ENCODE data around the gene FAM200C.
"Not testable (repeated sequence)": the region's sequence is repeated elsewhere in the genome, so short reads cannot be mapped to it uniquely, and the experiment has no call there.

Gene FAM200C

DNA sequence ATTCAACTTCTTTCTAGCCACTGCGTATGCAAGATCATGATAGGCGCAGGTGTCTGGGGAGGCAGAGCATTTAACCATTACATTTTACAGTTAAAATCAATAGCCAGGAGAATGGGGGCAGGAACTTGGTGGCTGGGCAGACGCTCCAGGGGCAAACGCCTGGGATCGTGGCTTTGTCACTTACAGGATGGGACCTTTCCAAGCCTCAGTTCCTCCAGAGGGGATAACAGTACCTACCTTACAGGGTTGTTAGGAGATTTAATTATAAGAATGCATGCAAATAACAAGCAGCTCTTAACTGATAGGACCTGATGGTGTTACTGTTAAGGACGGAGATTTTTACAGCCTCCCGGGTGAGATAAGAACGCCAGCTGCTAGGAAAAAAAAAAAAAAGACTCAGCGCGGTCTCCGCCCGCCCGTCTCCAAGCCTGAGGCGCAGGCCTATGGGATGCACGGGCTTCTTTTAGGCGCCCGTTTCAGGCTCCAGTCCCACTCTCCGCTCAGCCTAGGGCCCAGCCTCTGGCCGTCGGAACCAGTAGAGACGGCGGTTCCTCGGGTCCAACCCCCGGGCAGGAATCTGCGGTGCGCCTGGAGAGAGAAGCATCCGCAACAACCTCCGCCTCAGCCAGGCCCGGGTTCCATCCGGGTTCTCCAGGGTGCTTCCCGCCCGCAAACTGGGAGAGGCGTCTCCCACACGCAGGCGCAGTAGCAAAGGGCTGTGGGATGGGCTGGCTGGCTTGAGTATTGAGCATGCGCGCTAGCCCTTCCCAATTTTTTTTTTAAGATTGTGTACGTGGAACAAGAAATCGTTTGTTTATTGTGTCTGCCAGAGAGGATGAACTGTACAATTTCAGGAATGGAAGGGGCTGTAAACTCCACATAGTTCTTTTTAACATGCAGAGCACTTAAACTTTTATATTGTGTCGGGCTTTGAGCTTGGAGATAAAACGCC, at the start of gene FAM200C:
FAM200C (minus strand) TSS at position 653 of the 952 bp plus-strand sequence. CDS start 4,564 bp downstream, outside the sequence.
- H3K4me1 ChIP-seq (ENCODE audit: insufficient read depth, low read length): peaks cover 12% of the 10 kb centered on the region; the same call in 1 of the 2 replicates
- H3K36me3 ChIP-seq (ENCODE audit: insufficient read depth, low read length): no peaks in the 10 kb centered on the region
- H3K9me3 ChIP-seq (ENCODE audit: control insufficient read depth, insufficient read depth, low read length): no peaks in the 10 kb centered on the region
- peak within 1 kb of the TSS; percentile 92 for H3K9ac ChIP-seq (ENCODE audit: low read depth, low read length)

DNA sequence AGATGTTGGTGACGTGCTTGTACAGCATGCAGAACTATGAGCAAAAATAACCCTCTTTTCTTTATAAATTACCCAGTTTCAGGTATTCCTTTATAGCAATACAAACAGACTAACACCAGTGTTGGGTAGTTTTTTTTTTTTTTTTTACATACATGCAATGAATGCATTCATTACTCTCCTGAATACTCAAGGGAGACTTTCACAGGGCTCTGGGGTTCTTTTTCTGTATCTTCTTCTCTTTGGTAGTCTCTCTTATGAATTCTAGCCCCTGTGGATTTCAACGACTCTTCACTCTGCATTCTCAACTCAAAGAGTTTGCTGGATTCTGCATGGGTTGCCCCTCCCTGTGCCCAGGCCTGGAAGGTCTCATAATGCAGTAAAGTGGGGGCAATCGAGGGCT, 49.6 kb upstream of the FAM200C start:
- Histone ChIP-seq H3K4me1 (ENCODE audit: insufficient read depth, low read length) (no peaks in the 10 kb centered on the region), H3K36me3 (ENCODE audit: insufficient read depth, low read length) (no peaks in the 10 kb centered on the region), H3K9me3 (ENCODE audit: control insufficient read depth, insufficient read depth, low read length) (no peaks in the 10 kb centered on the region; the same call in 1 of the 2 replicates), H3K9ac (ENCODE audit: low read depth, low read length) (no peak overlapping the region)

DNA sequence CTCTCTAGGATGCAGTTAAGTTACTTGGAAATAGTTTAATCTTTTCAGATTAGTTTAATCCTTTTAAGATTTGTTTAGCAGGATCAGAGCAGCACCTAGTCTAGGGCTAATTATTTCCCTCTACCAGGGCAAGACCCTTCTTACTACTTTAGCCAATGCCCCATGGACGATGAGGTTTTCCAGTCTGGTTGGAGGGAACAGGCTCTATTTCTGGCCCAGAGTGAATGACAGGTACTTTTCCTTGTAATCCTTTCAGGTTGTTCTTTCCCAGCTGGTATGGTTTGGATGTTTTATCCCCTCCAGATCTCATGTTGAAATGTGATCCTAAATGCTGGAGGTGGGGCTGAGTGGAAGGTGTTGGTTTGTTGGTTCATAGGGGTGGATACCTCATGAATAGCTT, 49.0 kb upstream of the FAM200C start:
- no peaks in the 10 kb centered on the region; the same call in 1 of the 2 replicates for H3K9me3 ChIP-seq (ENCODE audit: control insufficient read depth, insufficient read depth, low read length)
- H3K9ac ChIP-seq (ENCODE audit: low read depth, low read length): no peak overlapping the region
- H3K36me3 ChIP-seq (ENCODE audit: insufficient read depth, low read length): no peaks in the 10 kb centered on the region
- no peaks in the 10 kb centered on the region for H3K4me1 ChIP-seq (ENCODE audit: insufficient read depth, low read length)

DNA sequence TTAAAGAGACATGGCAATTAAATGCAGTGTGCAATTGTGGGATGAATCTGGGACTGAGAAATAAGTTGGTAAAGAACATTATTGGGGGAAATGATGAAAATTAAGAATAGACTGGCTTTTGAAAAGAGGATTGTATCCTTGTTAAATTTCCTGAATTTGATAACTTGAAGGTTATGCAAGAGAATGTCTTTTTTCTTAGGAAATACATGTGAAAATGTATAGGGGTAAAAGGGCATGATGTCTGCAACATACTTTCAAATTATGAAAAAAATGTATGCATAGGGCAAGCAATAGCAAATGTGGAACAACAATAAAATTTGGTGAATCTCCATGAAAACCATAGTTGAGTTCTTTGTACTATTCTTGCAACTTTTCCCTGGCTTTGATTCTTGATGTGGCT, 45.9 kb upstream of the FAM200C start:
- Histone ChIP-seq H3K9ac (ENCODE audit: low read depth, low read length) (no peak overlapping the region), H3K9me3 (ENCODE audit: control insufficient read depth, insufficient read depth, low read length) (no peaks in the 10 kb centered on the region; the same call in 1 of the 2 replicates), H3K4me1 (ENCODE audit: insufficient read depth, low read length) (0 out of 2 replicates have a peak, but pooled peaks cover 5% of the 10 kb centered on the region), H3K36me3 (ENCODE audit: insufficient read depth, low read length) (no peaks in the 10 kb centered on the region)

DNA sequence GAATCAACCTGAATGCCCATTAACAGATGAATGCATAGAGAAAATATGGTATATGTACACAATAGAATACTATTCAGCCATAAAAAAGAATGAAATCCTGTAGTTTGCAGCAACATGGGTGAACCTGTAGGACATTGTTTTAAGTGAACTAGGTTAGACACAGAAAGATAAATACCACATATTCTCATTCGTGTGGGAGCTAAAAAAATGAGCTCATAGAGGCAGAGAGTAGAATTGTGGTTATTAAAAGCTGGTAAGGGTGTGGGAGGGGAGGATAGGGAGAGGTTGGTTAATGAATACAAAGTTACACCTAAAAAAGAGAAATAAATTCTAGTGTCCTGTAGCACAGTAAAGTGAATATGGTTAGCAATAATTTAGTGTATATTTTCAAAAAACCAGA, 45.3 kb upstream of the FAM200C start:
- Histone ChIP-seq H3K9me3 (ENCODE audit: control insufficient read depth, insufficient read depth, low read length) (no peaks in the 10 kb centered on the region; the same call in 1 of the 2 replicates), H3K9ac (ENCODE audit: low read depth, low read length) (no peak overlapping the region), H3K4me1 (ENCODE audit: insufficient read depth, low read length) (0 out of 2 replicates have a peak, but pooled peaks cover 5% of the 10 kb centered on the region), H3K36me3 (ENCODE audit: insufficient read depth, low read length) (no peaks in the 10 kb centered on the region)

DNA sequence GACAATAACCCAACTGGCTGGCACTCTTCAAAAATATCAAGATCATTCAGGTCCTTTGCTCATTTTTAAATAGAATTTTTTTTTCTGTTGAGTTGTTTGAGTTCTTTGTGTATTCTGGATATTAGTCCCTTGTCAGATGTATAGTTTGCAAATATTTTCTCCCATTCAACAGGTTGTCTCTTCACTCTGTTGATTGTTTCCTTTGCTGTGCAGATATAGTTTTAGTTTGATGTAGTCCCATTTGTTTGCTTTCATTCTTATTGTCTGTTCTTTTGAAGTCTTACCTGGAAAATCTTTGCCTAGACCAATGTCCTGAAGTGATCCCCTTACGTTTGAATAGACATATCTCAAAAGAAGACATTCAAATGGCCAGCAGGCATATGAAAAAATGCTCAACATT, 44.6 kb upstream of the FAM200C start:
- H3K9ac ChIP-seq (ENCODE audit: low read depth, low read length): no peak overlapping the region

DNA sequence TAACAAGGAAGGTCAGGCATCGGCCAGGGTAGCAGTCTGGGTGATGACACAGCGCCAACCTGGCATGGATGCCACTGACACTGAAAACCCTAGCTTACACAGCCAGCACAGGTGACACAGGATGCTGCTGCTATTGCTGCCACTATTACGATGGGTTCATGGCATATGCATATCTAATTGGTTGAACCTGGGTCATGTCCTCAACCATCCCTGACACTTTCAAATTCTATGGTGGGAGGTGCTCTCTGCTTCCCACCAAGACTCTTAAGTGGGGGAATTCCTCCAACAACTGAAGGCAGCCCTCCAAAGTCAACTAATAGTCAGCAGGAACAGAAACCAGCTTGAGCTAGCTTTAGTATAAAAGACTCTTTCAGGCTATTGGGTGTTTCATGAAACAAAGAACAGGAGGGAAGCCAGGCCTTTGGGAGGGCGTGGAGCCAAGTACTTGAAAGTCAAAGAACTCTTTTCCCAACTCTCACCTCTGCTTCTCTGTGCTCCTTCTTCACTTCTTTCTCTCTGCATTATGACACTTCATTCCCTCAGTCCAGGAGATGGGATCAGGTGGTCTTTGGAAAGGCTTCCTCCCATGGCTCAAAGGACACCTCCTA, 43.1 kb upstream of the FAM200C start:
- Histone ChIP-seq H3K4me1 (ENCODE audit: insufficient read depth, low read length) (0 out of 2 replicates have a peak, but pooled peaks cover 5% of the 10 kb centered on the region), H3K36me3 (ENCODE audit: insufficient read depth, low read length) (no peaks in the 10 kb centered on the region), H3K9ac (ENCODE audit: low read depth, low read length) (no peak overlapping the region), H3K9me3 (ENCODE audit: control insufficient read depth, insufficient read depth, low read length) (no peaks in the 10 kb centered on the region; the same call in 1 of the 2 replicates)

More for the DNA sequence above, 44.6 kb upstream of the FAM200C start:
- Histone ChIP-seq H3K36me3 (ENCODE audit: insufficient read depth, low read length) (no peaks in the 10 kb centered on the region), H3K4me1 (ENCODE audit: insufficient read depth, low read length) (0 out of 2 replicates have a peak, but pooled peaks cover 5% of the 10 kb centered on the region), H3K9me3 (ENCODE audit: control insufficient read depth, insufficient read depth, low read length) (no peaks in the 10 kb centered on the region; the same call in 1 of the 2 replicates)

DNA sequence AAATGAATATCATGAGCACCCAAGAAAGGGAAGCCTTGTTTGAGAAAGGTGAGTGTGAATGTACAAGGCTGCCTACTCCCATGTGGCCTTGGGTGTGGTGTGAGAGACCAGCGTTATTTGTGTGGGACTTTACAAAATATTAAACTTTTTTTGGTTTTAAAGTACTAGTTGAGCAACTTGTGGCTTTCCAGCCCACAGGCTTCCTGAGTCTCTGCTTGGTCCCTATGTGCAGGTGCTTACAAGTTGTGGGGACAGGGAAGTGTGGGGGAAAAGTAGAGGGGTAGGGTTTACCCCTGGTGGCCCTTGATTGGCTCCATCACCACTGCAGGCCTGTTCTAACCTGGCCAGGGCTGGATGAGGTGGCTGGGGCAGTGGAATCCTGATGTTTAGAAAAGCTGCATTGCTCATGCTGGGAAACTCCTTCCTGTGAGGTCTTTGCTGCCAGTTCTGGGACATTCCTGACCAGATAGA, 41.5 kb upstream of the FAM200C start:
- Histone ChIP-seq H3K4me1 (ENCODE audit: insufficient read depth, low read length) (0 out of 2 replicates have a peak, but pooled peaks cover 5% of the 10 kb centered on the region), H3K9ac (ENCODE audit: low read depth, low read length) (no peak overlapping the region), H3K36me3 (ENCODE audit: insufficient read depth, low read length) (no peaks in the 10 kb centered on the region), H3K9me3 (ENCODE audit: control insufficient read depth, insufficient read depth, low read length) (no peaks in the 10 kb centered on the region)

DNA sequence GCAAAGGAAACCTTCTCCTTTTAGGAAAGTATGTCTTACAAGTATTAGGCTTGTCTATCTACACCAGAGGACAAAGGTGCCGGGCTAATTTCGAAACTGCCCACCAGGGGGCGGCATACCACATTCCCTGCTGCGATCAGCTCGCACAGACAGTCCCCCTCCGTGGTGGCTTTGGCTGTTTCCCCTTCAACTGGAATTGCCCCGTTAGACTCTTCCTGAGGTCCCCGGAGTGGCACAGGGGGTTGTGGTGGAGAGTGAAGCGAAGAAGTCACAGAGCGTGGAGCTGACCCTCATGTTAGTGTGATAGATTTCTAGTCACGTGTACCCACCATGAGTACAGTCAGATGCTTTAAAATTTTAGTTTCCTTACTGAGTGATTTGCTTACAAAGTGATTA, 39.3 kb upstream of the FAM200C start:
- Histone ChIP-seq H3K9me3 (ENCODE audit: control insufficient read depth, insufficient read depth, low read length) (no peaks in the 10 kb centered on the region), H3K9ac (ENCODE audit: low read depth, low read length) (peak overlapping the region; percentile 38; the same call in 1 of the 2 replicates), H3K36me3 (ENCODE audit: insufficient read depth, low read length) (no peaks in the 10 kb centered on the region)

DNA sequence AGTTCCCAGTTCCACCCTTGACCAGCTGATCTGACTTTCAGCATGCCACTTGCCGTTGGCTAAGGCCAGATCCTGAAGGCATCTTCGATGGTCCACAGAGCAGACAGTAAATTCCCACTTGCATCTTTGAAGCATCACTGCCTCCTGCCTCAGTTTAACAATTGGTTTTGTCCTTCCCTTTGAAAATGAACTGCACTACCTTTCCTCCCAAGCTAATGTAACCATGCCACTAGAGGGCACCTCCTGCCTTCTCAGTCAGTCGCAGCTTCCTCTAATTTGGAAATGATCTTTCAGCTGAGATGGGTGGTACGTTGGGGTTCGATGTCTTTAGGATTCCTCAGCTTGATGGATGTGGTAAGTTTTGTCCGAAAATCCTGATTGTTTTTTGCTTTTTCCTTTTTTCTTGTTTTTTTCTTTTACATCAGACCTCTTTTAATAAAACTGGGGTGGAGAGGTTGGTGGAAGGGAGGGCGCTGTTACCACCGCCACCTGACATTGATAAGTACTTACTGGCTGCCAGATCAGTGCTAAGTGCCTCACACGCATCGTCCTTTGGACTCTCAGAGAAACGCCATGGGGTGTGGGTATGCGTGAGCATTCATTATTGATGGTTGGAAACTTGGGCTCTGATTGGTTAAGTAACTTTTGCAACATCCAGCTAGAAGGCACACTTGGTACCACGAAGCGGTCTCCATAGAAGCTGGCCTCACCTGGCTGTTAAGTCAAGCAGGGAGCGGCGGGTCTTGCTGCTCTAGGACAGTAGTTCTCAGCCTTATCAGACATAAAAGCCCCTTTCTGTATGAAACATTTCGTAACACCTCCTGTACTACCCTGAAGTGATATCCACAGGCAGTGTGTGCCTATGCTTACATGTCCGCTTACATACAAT, 38.7 kb upstream of the FAM200C start:
- H3K36me3 ChIP-seq (ENCODE audit: insufficient read depth, low read length): no peaks in the 10 kb centered on the region
- no peaks in the 10 kb centered on the region for H3K9me3 ChIP-seq (ENCODE audit: control insufficient read depth, insufficient read depth, low read length)
- H3K9ac ChIP-seq (ENCODE audit: low read depth, low read length): peak overlapping the region; percentile 38; the same call in 1 of the 2 replicates
- 0 out of 2 replicates have a peak, but pooled peaks cover 5% of the 10 kb centered on the region for H3K4me1 ChIP-seq (ENCODE audit: insufficient read depth, low read length)

More for the DNA sequence above, 39.3 kb upstream of the FAM200C start:
- H3K4me1 ChIP-seq (ENCODE audit: insufficient read depth, low read length): 0 out of 2 replicates have a peak, but pooled peaks cover 5% of the 10 kb centered on the region

DNA sequence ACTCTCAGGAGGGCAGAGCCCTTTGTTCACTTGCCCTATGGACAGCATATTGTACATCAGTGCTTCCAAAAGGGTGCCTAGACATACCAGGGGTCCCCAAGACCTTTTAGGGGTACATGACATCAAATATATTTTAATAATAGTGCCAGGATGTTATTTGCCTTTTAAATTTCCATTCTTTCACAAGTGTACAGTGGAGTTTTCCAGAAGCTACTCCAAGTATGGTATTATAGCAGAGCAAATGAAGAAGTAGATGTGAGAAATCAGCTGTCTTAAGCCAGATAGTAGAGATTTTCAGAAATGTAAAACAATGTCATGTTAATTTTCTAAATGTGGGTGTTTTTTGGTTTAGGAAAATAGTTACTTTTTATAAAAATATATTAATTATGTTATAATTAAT, 37.4 kb upstream of the FAM200C start:
- Histone ChIP-seq H3K4me1 (ENCODE audit: insufficient read depth, low read length) (no peaks in the 10 kb centered on the region), H3K36me3 (ENCODE audit: insufficient read depth, low read length) (no peaks in the 10 kb centered on the region), H3K9ac (ENCODE audit: low read depth, low read length) (no peak overlapping the region), H3K9me3 (ENCODE audit: control insufficient read depth, insufficient read depth, low read length) (no peaks in the 10 kb centered on the region)

DNA sequence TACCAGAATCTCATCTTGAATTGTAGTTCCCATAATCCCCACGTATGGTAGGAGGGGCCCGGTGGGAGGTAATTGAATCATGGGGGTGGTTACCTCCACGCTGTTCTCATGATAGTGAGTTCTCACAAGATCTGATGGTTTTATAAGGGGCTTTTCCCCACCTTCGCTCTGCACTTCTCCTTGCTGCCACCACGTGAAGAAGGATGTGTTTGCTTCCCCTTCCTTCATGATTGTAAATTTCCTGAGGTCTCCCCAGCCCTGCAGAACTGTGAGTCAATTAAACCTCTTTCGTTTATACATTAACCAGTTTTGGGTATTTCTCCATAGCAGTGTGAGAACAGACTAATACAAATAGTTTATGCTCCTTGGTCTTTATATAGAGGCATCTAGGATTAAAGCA, 36.8 kb upstream of the FAM200C start:
- H3K9ac ChIP-seq (ENCODE audit: low read depth, low read length); H3K4me1 ChIP-seq (ENCODE audit: insufficient read depth, low read length); H3K36me3 ChIP-seq (ENCODE audit: insufficient read depth, low read length); H3K9me3 ChIP-seq (ENCODE audit: control insufficient read depth, insufficient read depth, low read length): not testable (repeated sequence)

DNA sequence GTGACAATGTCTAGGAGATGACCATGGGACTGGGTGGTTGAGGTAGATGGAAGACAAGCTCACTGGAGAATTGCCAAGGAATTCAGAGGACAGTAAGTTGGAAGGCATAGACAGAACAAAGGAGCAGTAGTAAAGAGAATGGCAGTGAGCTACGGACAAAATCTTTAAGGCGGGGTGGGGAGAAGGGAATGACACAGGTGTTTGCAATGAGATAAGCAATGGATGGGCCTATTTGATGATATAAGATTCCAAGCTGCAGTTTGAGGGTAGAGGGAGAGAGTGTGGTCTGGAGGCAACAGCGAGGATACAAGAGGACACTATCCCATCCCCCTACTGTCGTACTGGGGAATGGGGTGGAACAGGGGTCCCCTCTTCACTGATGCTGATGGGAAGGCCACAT, 36.2 kb upstream of the FAM200C start:
- no peaks in the 10 kb centered on the region for H3K36me3 ChIP-seq (ENCODE audit: insufficient read depth, low read length)
- no peaks in the 10 kb centered on the region for H3K4me1 ChIP-seq (ENCODE audit: insufficient read depth, low read length)
- no peak overlapping the region for H3K9ac ChIP-seq (ENCODE audit: low read depth, low read length)
- H3K9me3 ChIP-seq (ENCODE audit: control insufficient read depth, insufficient read depth, low read length): no peaks in the 10 kb centered on the region

DNA sequence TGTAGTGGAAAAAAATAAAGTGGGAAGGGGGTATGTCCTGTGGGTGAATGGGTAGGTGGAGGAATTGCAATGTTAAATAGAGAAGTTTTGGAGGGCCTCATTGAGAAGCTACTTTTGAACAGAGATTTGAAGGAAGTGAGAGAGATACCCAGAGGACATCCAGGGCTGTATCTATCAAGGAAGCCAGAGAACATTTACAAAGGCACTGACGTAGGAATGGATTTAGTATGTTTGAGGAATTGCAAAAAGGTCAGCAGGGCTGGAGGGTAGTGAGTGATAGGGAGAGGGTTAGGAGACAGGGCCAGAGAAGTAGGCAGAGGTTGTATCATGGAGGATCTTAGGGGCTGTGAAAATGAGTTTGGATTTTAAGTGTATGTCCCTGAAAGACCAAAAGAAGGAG, 35.7 kb upstream of the FAM200C start:
- Histone ChIP-seq H3K4me1 (ENCODE audit: insufficient read depth, low read length) (no peaks in the 10 kb centered on the region), H3K9me3 (ENCODE audit: control insufficient read depth, insufficient read depth, low read length) (no peaks in the 10 kb centered on the region), H3K36me3 (ENCODE audit: insufficient read depth, low read length) (no peaks in the 10 kb centered on the region), H3K9ac (ENCODE audit: low read depth, low read length) (no peak overlapping the region)
